ENCODE measurements around the gene CYP4F11.

The CYP4F11 gene

DNA sequence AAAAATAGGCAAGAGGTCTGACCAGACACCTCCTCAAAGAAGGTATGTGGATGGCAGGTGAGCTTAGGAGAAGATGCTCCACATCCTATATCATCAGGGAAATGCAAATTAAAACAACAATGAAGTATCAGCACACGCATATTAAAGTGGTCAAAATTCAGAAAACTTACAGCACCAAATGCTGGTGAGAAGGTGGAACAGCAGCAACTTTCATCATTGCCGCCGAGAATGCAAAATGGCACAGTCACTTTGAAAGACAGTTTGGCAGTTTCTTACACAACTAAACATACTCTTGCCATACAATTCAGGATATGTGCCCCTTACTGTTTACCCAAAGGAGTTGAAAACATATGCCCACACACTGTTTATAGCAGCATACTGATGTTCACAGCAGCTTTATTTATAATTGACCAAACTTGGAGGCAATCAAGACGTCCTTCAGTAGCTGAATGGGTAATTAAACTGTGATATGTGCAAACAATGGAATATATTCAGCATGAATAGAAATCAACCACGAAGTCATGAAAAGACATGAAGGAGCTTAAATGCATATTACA lies 37.0 kb upstream of the CYP4F11 start:
- in situ Hi-C loops (cut with HindIII; ENCODE audit: low sequenced_read_pairs), result no loop called here
- H3K4me3 ChIP-seq (ENCODE audit: low read depth, low read length), result no peak overlapping the region
- TF ChIP-seq, protein P1, sequence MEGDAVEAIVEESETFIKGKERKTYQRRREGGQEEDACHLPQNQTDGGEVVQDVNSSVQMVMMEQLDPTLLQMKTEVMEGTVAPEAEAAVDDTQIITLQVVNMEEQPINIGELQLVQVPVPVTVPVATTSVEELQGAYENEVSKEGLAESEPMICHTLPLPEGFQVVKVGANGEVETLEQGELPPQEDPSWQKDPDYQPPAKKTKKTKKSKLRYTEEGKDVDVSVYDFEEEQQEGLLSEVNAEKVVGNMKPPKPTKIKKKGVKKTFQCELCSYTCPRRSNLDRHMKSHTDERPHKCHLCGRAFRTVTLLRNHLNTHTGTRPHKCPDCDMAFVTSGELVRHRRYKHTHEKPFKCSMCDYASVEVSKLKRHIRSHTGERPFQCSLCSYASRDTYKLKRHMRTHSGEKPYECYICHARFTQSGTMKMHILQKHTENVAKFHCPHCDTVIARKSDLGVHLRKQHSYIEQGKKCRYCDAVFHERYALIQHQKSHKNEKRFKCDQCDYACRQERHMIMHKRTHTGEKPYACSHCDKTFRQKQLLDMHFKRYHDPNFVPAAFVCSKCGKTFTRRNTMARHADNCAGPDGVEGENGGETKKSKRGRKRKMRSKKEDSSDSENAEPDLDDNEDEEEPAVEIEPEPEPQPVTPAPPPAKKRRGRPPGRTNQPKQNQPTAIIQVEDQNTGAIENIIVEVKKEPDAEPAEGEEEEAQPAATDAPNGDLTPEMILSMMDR (IDR thresholded peaks at IDR 0.05; ENCODE audit: low read depth, low read length), result no peak
- DNase-seq (ENCODE audit: low read depth, low spot score), result no peak

- TF ChIP-seq, protein P1 (IDR thresholded peaks at IDR 0.05; ENCODE audit: low read depth, low read length), result no peak
- DNase-seq (ENCODE audit: low read depth, low spot score), result no peak
- H3K4me3 ChIP-seq (ENCODE audit: low read depth, low read length), result no peak overlapping the region
- in situ Hi-C loops (cut with HindIII; ENCODE audit: low sequenced_read_pairs), result no loop called here
Observed at GRCh38 chr19:15964231-15964630, 29.9 kb upstream of the CYP4F11 start.

GRCh38 chr19:15962319-15962718 lies 28.0 kb upstream of the CYP4F11 start:
- TF ChIP-seq, protein P1 (IDR thresholded peaks at IDR 0.05; ENCODE audit: low read depth, low read length), result no peak
- in situ Hi-C loops (cut with HindIII; ENCODE audit: low sequenced_read_pairs), result no loop called here
- no peak for DNase-seq (ENCODE audit: low read depth, low spot score)
- no peak overlapping the region for H3K4me3 ChIP-seq (ENCODE audit: low read depth, low read length)

DNA sequence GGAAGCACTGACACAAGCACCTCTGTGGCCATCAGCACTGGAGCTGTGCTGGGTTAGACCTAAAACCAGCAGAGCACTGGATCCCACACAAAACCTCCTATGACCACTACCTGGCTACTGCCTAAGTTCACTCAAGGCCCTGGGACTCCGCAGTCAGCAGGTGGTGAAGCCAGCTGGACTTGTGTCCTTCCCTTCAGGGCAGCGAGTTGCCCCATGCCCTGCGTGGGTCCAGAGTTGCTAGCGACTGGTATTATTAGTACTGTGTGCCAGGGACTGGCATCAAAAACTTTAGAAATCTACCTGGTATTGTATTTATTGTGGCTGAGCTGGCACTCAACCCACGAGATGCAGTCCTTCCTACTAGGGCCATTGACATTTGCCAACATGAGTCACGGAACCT lies 20.5 kb upstream of the CYP4F11 start:
- in situ Hi-C loops (cut with HindIII; ENCODE audit: low sequenced_read_pairs), result no loop called here
- no peak overlapping the region for H3K4me3 ChIP-seq (ENCODE audit: low read depth, low read length)
- TF ChIP-seq, protein P1 (IDR thresholded peaks at IDR 0.05; ENCODE audit: low read depth, low read length), result no peak
- no peak for DNase-seq (ENCODE audit: low read depth, low spot score)

- no peak within 1 kb of the TSS for H3K4me3 ChIP-seq (ENCODE audit: low read depth, low read length)
- DNase-seq (ENCODE audit: low read depth, low spot score), result no peak
- in situ Hi-C loops (cut with HindIII; ENCODE audit: low sequenced_read_pairs), result no loop called here
- TF ChIP-seq, protein P1 (IDR thresholded peaks at IDR 0.05; ENCODE audit: low read depth, low read length), result no peak
Observed at GRCh38 chr19:15948223-15949058, 14.1 kb upstream of the CYP4F11 start, which contains the start of gene OR10H4. Gene OR10H4, plus strand, starts transcription at chr19:15949008. Its CDS starts 0 bp downstream, at chr19:15949008.

- TF ChIP-seq, protein P1 (IDR thresholded peaks at IDR 0.05; ENCODE audit: low read depth, low read length), result no peak
- no peak for DNase-seq (ENCODE audit: low read depth, low spot score)
- in situ Hi-C loops (cut with HindIII; ENCODE audit: low sequenced_read_pairs), result no loop called here
- H3K4me3 ChIP-seq (ENCODE audit: low read depth, low read length), result no peak overlapping the region
Observed at GRCh38 chr19:15945301-15945700, 11.0 kb upstream of the CYP4F11 start.
